ENCODE results near the gene LRRC42.

DNA sequence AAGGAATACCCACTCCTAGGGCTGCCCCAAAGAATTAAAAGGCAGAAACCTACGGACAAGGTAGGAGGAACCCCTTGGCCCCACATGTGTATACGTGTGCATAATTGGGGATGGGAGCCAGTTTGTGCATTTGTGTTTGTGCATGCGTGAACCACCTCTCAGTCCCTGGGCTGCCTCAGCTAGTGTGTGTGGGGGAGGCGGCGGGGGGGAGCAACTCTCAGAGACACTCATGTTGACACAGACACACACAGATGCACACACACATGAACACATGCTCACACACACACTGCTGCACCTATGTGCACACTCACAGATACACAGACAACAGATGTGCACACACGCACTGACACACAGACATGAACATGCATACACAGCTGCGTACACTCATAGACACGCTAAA is 66.7 kb downstream of the LRRC42 start:
- TF ChIP-seq, protein P1, sequence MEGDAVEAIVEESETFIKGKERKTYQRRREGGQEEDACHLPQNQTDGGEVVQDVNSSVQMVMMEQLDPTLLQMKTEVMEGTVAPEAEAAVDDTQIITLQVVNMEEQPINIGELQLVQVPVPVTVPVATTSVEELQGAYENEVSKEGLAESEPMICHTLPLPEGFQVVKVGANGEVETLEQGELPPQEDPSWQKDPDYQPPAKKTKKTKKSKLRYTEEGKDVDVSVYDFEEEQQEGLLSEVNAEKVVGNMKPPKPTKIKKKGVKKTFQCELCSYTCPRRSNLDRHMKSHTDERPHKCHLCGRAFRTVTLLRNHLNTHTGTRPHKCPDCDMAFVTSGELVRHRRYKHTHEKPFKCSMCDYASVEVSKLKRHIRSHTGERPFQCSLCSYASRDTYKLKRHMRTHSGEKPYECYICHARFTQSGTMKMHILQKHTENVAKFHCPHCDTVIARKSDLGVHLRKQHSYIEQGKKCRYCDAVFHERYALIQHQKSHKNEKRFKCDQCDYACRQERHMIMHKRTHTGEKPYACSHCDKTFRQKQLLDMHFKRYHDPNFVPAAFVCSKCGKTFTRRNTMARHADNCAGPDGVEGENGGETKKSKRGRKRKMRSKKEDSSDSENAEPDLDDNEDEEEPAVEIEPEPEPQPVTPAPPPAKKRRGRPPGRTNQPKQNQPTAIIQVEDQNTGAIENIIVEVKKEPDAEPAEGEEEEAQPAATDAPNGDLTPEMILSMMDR (IDR thresholded peaks at IDR 0.05): no peak
- TF ChIP-seq RELA (CRISPR knock-in tag; IDR thresholded peaks at IDR 0.05; ENCODE audit: borderline replicate concordance) (no peak), MXD4 (CRISPR knock-in tag; IDR thresholded peaks at IDR 0.05; ENCODE audit: borderline replicate concordance) (no peak), TEAD4 (CRISPR knock-in tag; IDR thresholded peaks at IDR 0.05) (no peak), ETV6 (CRISPR knock-in tag; IDR thresholded peaks at IDR 0.05) (no peak), JUN (CRISPR knock-in tag; IDR thresholded peaks at IDR 0.05) (no peak), E2F1 (CRISPR knock-in tag; IDR thresholded peaks at IDR 0.05) (no peak), MLX (CRISPR knock-in tag; IDR thresholded peaks at IDR 0.05) (no peak), TEAD1 (CRISPR knock-in tag; IDR thresholded peaks at IDR 0.05) (no peak), SMAD3 (CRISPR knock-in tag; IDR thresholded peaks at IDR 0.05; ENCODE audit: borderline replicate concordance) (no peak), TCF7 (CRISPR knock-in tag; IDR thresholded peaks at IDR 0.05; ENCODE audit: low read depth) (no peak)
- TF ChIP-seq, protein P2, sequence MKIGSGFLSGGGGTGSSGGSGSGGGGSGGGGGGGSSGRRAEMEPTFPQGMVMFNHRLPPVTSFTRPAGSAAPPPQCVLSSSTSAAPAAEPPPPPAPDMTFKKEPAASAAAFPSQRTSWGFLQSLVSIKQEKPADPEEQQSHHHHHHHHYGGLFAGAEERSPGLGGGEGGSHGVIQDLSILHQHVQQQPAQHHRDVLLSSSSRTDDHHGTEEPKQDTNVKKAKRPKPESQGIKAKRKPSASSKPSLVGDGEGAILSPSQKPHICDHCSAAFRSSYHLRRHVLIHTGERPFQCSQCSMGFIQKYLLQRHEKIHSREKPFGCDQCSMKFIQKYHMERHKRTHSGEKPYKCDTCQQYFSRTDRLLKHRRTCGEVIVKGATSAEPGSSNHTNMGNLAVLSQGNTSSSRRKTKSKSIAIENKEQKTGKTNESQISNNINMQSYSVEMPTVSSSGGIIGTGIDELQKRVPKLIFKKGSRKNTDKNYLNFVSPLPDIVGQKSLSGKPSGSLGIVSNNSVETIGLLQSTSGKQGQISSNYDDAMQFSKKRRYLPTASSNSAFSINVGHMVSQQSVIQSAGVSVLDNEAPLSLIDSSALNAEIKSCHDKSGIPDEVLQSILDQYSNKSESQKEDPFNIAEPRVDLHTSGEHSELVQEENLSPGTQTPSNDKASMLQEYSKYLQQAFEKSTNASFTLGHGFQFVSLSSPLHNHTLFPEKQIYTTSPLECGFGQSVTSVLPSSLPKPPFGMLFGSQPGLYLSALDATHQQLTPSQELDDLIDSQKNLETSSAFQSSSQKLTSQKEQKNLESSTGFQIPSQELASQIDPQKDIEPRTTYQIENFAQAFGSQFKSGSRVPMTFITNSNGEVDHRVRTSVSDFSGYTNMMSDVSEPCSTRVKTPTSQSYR (CRISPR knock-in tag; IDR thresholded peaks at IDR 0.05): no peak
